ENCODE measurements around the gene SH3RF2.

Gene SH3RF2

DNA sequence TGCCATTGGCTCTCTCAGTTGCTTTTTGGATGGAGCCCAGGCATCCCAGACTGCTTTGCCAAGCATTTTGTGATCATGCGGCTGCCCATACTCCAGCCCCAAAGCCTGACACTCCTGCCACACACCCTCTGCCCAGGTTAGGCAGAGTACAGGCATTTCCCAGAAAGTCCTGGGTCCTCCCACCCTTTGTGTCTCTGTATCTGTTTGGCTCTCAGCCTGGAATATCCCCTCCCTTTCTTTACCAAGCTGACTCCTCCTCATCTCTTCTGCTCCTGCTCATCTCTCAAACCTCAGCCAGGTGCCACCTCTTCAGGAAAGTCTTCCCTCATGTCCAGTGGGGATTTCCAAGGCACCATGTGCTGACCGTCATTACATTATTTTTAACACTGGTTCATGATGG, 14.3 kb upstream of the SH3RF2 start:
- DNase-seq = no peak

DNA sequence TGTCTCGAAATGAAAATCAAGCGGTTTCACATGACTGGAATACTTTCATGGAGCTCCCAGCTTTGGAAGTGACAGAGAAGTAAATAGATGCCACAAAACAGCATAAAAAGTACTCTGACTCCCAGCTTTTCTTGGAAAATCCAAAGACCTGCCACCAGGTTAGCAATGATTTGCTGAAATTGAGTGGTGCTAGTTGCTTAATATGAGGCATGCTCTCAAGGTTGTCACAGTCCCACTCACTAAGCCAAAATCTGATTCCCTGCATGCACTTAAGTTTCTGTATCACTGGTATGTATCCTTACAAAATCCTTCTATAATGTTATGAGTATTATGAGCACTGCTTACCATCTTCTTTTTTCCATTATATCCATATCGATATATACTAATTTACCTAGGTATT, 13.0 kb upstream of the SH3RF2 start:
- DNase-seq = no peak

DNA sequence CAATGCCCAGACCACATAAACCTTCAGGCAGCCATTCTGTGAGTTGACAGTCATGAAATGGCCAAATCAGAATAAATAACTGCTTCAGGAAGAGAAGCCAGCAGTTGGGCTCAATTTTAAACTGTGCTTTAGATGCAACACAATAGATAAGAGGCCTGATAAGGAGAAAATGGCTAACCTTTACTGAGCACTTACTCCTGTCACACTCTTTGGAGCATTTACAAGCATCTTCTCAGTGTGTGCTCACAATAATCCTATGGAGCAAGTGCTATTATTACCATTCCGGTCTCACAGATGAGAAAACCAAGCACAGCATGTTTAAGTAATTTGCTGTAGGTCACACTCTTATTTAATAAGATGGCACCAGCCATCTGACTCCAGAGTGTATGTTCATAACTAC, 11.5 kb upstream of the SH3RF2 start:
- no peak for DNase-seq

DNA sequence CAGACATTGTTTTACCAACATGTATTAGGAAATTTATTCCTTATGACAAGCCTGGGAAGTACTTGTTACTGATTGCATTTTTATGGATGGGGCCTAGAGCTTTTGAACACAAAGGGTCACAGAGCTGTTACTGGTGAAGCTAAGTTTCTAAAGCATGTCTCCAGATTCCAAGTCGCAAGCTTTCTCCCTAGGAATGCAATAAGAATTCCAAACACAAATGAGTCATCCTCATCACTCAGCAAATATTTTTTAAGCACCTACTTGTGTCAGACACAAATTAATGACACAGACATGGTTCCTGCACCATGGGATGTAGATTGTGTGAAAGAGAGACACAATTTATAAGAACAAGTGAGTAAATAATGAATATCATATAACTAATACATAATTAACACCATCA, 11.0 kb upstream of the SH3RF2 start:
- DNase-seq = no peak

DNA sequence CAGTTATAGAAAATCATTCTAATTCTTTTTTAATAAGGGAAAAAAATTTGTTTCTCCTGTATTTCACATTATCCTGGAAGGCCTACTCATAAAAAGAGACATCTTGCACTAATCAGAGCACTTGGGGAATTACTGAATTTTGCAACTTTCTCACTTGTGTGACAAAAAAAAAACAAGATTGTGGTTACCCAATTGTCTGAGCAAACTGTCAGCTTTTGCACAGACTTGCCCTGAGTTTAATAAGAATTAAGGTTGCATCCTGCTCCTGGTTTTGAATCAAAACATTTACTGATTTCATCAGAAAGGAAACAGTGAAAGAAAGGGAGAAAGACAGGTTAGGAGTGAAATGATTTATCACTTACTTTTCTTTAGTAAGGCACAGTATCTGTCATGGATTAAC, 10.6 kb upstream of the SH3RF2 start:
- DNase-seq = no peak

GRCh38 chr5:145931718-145932117, 4.7 kb upstream of the SH3RF2 start:
- DNase-seq = no peak

GRCh38 chr5:145934276-145934675, 2.1 kb upstream of the SH3RF2 start:
- no peak for DNase-seq

DNA sequence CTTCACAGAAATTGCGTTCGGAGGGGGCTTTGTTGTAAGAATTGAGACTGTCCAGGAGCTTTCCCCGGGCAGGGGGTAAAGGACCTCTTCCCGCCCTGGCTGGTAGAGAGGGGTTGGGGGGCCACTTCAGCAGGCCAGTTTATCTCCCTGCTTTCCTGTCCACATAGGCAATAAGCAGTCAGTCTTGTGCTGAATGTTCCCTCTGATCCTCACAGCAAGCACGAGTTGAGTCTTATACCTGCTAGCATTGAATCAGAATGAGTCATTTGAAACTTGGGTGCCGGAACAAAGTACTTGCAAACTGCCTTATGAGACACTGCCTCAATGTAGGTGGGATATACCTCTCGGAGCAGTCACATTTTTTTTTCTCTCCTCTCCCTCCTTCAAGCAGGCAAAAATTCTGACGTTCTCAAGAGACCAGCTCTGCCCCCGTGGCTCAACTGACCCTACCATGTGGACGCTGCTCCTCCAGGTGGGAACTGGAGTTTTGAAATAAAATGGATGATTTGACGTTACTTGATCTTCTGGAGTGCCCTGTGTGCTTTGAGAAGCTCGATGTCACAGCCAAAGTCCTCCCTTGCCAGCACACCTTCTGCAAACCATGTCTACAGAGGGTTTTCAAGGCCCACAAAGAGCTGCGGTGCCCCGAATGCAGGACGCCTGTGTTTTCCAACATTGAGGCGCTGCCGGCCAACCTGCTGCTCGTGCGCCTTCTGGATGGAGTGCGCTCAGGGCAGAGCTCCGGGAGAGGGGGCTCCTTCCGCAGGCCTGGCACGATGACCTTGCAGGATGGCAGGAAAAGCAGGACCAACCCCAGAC, 1.3 kb downstream of the SH3RF2 start:
- peak; percentile 7 for DNase-seq

GRCh38 chr5:145938776-145939539, 2.6 kb downstream of the SH3RF2 start:
- DNase-seq = no peak

DNA sequence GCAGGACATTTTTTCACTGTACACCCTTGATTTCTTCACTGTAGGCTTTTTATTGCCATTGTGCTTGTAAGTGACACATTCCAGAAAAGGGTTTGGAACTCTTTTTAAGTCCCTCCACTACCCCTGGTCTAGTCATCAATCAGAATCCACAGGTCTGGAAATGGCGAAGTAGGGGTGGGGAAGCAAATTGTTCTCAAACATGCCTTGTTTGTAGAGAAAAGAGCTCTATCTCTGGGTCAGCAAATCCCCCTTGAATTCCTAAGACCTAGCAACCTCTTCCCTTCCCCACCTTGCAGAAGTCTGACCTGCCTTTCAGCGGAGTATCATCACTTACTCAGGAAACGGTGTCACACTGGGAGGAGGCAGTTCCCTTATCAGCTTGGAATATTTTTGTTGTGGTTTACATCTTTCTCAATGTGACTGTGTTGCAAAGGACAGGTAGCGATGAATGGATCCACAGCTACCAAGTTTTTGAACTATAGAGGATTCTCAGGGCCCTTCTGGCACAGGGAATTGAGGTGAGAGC, 3.2 kb downstream of the SH3RF2 start:
- no peak for DNase-seq

DNA sequence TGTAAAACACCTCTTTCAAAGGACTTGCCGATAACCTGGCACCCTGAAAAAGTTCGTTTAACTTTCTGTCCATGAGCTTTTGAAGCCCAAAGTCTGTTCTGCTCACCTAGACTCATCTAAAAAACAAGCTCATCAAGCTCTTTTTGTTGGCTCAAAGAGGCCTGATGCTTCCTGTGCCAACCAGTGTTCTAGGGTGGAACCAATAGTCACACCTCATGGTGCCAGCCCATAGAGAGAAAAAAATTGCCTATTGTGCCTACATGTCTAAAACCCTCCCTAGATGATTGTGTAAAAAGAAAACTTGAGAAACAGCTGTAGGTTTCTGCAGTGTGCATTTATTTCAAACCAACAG, 4.7 kb downstream of the SH3RF2 start:
- no peak for DNase-seq

DNA sequence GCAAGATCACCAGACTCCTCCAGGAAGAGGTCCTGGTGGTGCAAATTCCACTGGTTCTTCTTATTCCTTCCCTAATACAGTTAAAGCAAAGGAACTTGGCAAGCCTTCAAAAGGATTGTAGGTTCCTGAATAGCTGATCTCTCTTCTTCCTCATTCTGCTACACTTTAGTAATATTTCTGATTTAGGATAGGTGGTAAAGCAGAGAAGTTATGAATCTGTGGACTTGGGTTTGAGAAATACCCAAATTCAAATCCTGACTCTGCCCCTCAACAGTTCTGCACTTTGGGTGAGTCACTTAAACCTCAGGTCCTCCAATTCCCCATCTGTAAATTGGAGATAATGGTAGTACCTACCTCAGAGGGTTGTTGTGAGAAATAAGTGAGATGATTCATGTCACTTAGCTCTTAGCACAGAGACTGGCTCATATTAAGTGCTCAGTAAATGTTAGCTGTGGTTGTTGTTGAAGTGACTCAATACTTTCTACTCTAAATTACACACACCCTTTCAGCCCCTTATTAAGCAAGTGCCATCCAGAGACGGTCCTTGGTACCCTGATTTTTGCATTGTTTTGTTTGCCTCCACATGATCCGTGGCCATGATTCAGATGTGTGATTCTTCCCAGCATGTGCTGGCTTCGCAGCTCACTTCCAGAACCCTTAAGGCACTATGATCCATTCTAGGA, 5.2 kb downstream of the SH3RF2 start:
- no peak for DNase-seq

DNA sequence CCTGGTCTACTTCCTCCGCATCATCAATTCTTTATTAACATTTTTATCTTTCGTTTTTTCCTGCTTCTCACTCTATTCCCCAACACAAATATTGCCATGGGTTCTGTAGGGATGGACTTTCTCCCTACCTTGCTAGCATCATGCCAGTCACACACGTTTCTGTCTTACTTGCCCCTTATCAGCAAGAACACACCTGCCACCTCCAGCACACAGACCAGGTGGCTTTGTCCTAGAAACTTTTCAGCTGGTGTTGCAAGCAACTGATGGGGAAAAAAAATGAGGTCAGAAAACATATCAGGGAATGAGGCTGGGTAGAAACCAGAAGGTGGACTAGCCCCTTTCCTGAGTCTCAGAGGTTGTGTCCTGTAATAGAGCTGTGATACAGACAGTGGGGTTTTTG, 5.8 kb downstream of the SH3RF2 start:
- no peak for DNase-seq

GRCh38 chr5:145942749-145943148, 6.4 kb downstream of the SH3RF2 start:
- DNase-seq = no peak

DNA sequence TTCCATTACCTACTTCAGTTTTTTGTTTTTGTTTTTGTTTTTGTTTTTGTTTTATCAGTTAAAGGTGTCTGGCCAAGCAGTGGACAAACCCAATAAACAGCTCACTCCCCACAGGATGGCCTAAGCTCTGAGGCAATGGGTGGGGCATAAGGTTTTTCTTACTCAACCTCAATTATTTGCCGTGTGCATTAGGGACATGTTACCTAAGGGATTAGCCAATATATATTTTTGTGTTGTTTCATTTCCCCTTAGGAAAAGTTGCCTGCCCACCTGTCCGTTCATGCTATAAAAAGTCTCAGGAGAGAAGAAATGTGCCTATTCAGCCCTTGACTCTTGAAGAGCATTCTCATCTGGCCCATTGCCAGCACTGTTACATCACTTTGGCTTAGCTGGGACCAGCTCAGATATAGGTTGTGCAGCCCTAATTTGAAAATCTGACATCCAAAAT, 7.3 kb downstream of the SH3RF2 start:
- no peak for DNase-seq

DNA sequence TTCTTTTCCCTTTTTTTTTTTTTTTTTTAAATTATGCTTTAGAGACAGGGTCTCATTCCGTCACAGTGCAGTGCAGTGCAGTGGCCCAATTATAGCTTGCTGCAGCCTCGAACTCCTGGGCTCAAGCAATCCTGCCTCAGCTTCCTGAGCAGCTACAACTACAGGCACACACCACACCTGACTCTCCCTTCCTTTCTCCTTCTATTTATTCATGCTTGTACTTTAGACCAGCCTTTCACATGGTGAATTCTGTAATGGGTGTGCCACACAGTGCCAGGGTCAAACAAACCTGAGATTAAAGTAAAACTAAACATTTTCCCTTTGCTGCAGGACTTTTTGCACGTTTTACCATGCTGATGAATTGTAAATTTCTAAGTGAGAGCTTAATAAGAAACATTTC, 8.0 kb downstream of the SH3RF2 start:
- DNase-seq = no peak

DNA sequence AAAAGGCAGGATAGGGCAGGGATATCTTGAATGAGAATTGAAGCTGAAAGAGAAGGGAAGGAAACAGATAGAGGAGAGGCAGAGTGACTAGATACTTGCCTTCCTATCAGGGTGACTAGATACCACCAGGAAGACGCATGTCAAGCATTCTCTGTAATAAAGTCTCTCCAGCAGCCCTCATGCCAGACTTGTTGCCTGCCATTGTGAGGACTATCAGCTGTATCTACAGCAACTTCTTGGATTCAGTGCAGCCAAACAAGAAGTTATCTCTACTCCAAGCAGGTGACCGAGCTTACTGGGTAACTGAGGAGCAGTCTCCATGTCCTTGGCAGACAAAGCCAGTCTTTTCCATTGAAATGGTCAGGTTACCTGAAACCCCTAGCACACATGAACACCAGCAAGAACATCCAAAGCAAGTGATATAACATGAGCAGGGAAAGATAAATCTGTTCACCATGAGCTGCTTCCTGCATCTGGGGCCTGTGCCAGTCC, 9.3 kb downstream of the SH3RF2 start:
- no peak for DNase-seq

DNA sequence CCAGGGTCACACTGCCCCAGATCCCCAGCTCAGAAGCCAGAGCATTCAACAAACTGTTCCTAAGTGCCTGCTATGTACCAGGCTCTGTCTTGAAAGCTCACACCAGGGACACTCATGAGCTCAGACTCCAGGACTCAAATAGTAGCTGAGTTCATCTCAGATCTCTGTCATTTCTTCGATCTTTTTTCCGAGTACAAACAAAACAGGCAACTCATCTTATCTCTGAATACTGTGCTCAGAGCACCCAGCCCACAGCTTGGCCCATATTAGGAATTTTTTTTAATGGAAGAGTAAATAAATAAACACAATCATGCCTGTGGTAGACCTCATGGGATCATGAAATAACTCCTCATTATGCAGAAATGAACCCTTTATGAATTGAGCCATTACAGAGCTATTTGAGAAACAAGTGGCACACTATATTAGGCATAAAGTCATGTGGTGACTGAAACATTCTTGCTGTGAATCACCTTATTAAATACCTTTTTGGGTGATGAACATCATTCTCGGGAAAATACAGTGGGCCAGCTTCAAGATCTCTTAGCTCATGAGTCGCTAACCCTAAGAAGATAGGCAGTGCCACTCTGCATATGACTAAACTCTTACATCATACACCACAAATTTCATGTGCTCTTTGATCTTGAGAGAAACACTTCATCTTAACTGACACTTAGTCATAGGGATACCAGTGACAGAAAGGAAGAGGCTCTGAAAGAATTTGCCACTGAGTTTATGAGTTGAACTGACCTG, 9.9 kb downstream of the SH3RF2 start:
- DNase-seq = peak; percentile 37

- no peak for DNase-seq
Measured at GRCh38 chr5:145947581-145947980, 11.2 kb downstream of the SH3RF2 start.

DNA sequence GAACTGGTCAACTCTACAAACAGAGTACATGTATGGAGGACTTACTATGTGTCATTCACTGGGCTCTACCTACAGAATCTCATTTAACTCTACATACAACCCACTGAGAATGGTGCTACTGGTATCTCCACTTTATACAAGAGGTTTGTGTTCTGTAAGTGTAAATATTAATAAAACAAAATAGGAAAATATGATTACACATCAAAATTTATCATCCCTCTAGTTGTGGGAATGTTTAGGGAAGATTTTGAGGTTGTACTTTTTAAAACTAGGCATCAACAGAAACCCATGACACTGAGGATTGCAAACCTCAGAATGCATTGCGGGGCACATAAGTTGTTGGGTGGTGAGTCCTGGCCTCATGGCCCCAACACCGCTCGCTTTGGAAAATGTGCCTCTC, 11.7 kb downstream of the SH3RF2 start:
- DNase-seq = no peak

DNA sequence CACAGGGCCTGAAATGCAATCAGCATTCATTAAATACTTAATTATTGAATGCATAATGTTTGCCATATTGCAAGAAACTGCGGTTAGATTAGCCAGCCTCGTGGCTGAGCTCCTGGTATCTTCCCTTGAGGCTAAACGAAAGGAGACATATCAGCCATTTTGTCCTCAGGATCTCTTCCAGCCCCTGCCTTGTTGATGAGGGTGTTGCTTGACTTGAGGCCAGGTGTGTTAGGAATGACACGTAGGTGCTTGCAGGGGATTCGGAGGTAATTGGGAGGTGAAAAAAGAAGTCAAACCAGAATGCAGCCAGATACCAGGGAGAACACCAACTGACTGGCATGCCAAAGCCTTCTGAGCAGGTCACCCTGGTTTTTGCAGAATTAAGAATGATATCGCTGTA, 12.5 kb downstream of the SH3RF2 start:
- no peak for DNase-seq

DNA sequence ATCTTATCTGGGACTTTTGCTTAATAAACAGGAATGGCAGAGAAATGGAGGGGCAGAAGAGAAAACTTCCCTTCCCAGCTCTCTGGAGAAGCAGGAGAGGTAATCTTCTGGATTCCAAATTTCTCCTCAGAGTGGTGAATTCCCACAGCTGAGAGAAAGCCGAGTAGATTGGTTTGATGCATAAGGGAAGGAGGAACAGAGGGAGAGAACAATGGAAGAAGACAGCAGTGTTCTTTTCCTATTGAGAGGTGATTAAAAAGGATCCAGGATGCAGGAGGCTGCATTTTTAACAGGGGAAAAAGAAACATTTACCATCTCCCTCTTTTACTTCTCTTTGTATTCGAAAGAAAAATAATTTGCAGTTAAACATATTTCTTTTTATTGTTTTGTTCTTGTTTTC, 13.1 kb downstream of the SH3RF2 start:
- DNase-seq = no peak

DNA sequence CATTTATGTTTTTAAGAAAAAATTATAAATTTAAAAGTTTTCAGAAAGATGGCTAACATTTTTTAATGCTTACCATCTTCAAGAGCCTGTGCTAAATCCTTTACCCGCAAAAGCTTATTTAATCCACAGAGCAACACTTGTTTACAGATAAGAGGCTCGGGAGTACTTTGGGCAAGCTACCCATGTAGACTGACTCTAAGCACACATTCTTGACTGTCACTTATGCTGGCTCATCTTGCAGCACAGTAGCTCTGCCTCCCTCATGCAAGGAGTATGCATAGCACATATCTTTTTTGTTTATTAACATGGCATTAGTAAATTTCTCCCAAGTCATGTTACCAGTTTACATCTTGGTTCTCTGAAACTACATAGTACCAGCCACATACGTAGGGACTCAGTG, 14.7 kb downstream of the SH3RF2 start:
- no peak for DNase-seq

Measured in CD4-positive, alpha-beta T cell treated with Interleukin-17A for 1 hour (primary cell).